CD4-positive, alpha-beta T cell (primary cell): ENCODE results near the gene ELSPBP1. TPM values are rescaled to one million over a fixed set of nuclear protein-coding genes. Genes with fewer than 3 reads are reported as not detected.

ENCODE experiments used
- ATAC-seq: fragments of 200-7000 bp; cut with Tn5 transposase; one replicate; pipeline ENCODE4 v1.10.0; 2022; ENCODE audit warnings: mild to moderate bottlenecking; ENCODE audit not compliant: poor library complexity
- CTCF ChIA-PET: fragments of 350-600 bp; sonication (Branson Sonifier 250); formaldehyde crosslinking; loops from one replicate; lab custom pipeline; 2021; ENCODE audit warnings: antibody characterized with exemption, inconsistent platforms; lab: Charles Lee
- POLR2A ChIA-PET: fragments of 350-600 bp; sonication (Branson Sonifier 250); formaldehyde crosslinking; loops from one replicate; lab custom pipeline; 2021; ENCODE audit warnings: antibody characterized with exemption, inconsistent platforms; lab: Charles Lee
- DNase-seq, 14 experiments: peaks; one replicate each; pipeline ENCODE4 v3.0.0-alpha.2; 2013 to 2020; ENCODE audit warnings: mixed read lengths in 2 of 14
- H3K27ac ChIP-seq, 2 donors: one replicate each; pipeline versions ENCODE4 v1.5.1 to v1.7.0; 2013; ENCODE audit warnings: low read length in 2 of 2, low read depth in 1 of 2, mild to moderate bottlenecking in 1 of 2
- H3K27me3 ChIP-seq, 2 experiments: 1 replicate in 1 of 2; 2 replicates in 1 of 2; pipeline versions ENCODE4 v1.6.1 to v1.7.0; 2013; ENCODE audit warnings: low read length in 2 of 2, control low read depth in 1 of 2, mild to moderate bottlenecking in 1 of 2, moderate library complexity in 1 of 2; ENCODE audit not compliant: insufficient read depth in 2 of 2, control insufficient read depth in 1 of 2
- H3K36me3 ChIP-seq: one replicate; pipeline ENCODE4 v1.6.1; 2013; ENCODE audit warnings: low read length, control low read depth; ENCODE audit not compliant: insufficient read depth
- H3K4me1 ChIP-seq: one replicate; pipeline ENCODE4 v1.6.1; 2013; ENCODE audit warnings: low read length, control low read depth; ENCODE audit not compliant: insufficient read depth
- H3K4me3 ChIP-seq: one replicate; pipeline ENCODE4 v1.5.1; 2013; ENCODE audit warnings: mild to moderate bottlenecking, low read length, moderate library complexity
- H3K9me3 ChIP-seq, 2 experiments: 1 replicate in 1 of 2; 2 replicates in 1 of 2; pipeline versions ENCODE4 v1.6.1 to v1.7.0; 2013; ENCODE audit warnings: low read length in 2 of 2, mild to moderate bottlenecking in 2 of 2, control low read depth in 1 of 2, moderate library complexity in 1 of 2; ENCODE audit not compliant: control insufficient read depth in 1 of 2, insufficient read depth in 1 of 2
- H3K27ac Mint-ChIP-seq: one replicate; pipeline ENCODE4 v1.8.0; 2020; ENCODE audit warnings: mixed read lengths
- H3K27me3 Mint-ChIP-seq: one replicate; pipeline ENCODE4 v1.8.0; 2021; ENCODE audit warnings: mixed read lengths
- H3K36me3 Mint-ChIP-seq: one replicate; pipeline ENCODE4 v1.8.0; 2021; ENCODE audit warnings: low read depth, mixed read lengths
- H3K4me1 Mint-ChIP-seq: one replicate; pipeline ENCODE4 v1.8.0; 2021; ENCODE audit warnings: low read depth, mixed read lengths
- H3K4me3 Mint-ChIP-seq: one replicate; pipeline ENCODE4 v1.8.0; 2020; ENCODE audit warnings: mild to moderate bottlenecking, mixed read lengths
- H3K9me3 Mint-ChIP-seq: one replicate; pipeline ENCODE4 v1.8.0; 2020; ENCODE audit warnings: mixed read lengths
- intact Hi-C, 2 experiments: fragments of 100-400 bp; cut with DNase I in 1 of 2; cut with micrococcal nuclease in 1 of 2; formaldehyde crosslinking; loops; one replicate each; pipeline versions ENCODE4 v1.15.1 to v1.9.0; 2023 to 2025; cut with DNase I, micrococcal nuclease
- total RNA-seq, 174 experiments: library from RNA in 2 of 174; stranded (reverse) in 2 of 174; gene quantifications; one replicate each; pipeline ENCODE4 v1.2.3 and lab custom pipeline; 2021 to 2026
- TF ChIP-seq, protein P1 (sequence below): fragments of 200-600 bp; IDR thresholded peaks from one replicate; pipeline ENCODE4 v1.8.0; 2022; ENCODE audit warnings: antibody characterized with exemption, mild to moderate bottlenecking

Gene ELSPBP1
- total RNA-seq, 2 experiments from 2014 or later, result not detected

DNA sequence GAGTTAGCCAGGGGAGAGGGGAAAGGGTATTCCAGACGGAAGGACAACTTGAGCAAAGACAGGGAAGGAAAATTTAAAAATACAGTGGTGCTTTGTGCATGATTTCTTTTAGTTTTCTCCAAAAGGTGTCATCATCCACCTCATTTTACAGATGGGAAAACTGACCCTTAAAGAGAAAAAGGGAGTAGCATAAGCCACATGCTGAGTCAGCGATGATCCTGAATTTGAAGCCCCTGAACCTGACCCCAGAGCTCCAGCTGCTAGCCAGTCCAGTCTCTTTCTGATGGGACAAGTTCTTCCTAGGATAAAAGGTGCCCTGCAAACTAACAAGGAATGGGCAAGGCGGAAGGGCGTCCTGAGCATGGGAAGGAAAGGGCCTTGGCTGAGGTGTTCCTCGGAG is 39.2 kb downstream of the ELSPBP1 start:
- Histone ChIP-seq H3K4me3 (no peak overlapping the region), H3K4me1 (no peaks in the 10 kb centered on the region), H3K27ac (no peak overlapping the region), H3K36me3 (no peaks in the 10 kb centered on the region), H3K9me3 (peaks cover 13 to 15% of the 10 kb centered on the region in 2 experiments), H3K27me3 (peaks cover 4 to 25% of the 10 kb centered on the region in 2 experiments)
- no peaks in the 10 kb centered on the region for H3K4me1 Mint-ChIP-seq
- H3K4me3 Mint-ChIP-seq, result no peak overlapping the region
- intact Hi-C loops, result no loop called here
- ChIA-PET CTCF (no interaction called here), POLR2A (no interaction called here)
- ATAC-seq, result no peak
- no peak for DNase-seq
- no peaks in the 10 kb centered on the region for H3K36me3 Mint-ChIP-seq
- peaks cover 11% of the 10 kb centered on the region for H3K9me3 Mint-ChIP-seq
- TF ChIP-seq, protein P1, sequence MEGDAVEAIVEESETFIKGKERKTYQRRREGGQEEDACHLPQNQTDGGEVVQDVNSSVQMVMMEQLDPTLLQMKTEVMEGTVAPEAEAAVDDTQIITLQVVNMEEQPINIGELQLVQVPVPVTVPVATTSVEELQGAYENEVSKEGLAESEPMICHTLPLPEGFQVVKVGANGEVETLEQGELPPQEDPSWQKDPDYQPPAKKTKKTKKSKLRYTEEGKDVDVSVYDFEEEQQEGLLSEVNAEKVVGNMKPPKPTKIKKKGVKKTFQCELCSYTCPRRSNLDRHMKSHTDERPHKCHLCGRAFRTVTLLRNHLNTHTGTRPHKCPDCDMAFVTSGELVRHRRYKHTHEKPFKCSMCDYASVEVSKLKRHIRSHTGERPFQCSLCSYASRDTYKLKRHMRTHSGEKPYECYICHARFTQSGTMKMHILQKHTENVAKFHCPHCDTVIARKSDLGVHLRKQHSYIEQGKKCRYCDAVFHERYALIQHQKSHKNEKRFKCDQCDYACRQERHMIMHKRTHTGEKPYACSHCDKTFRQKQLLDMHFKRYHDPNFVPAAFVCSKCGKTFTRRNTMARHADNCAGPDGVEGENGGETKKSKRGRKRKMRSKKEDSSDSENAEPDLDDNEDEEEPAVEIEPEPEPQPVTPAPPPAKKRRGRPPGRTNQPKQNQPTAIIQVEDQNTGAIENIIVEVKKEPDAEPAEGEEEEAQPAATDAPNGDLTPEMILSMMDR, result no peak
- peaks cover 51% of the 10 kb centered on the region for H3K27me3 Mint-ChIP-seq
- no peak overlapping the region for H3K27ac Mint-ChIP-seq

DNA sequence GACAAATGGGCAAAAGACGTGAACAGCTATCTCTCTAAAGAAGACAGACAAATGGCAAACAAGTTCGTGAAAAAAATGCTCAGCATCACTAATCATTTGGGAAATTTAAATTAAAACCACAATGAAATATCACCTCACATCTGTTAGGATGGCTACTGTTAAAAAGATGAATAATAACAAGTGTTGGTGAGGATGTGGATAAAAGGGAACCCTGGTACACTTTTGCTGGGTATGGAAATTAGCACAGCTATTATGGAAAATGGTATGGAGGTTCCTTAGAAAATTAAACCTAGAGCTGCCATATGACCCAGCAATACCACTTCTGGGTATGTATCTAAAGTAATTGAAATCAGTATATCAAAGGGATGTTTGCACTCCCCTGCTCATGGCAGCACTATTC is 42.3 kb downstream of the ELSPBP1 start:
- Histone ChIP-seq H3K36me3 (no peaks in the 10 kb centered on the region), H3K4me3 (no peak overlapping the region), H3K27ac (no peak overlapping the region), H3K9me3 (peaks cover 14 to 15% of the 10 kb centered on the region in 2 experiments), H3K4me1 (no peaks in the 10 kb centered on the region), H3K27me3 (peaks cover under 1 to 13% of the 10 kb centered on the region in 2 experiments)
- TF ChIP-seq, protein P1, result no peak
- ATAC-seq, result no peak
- intact Hi-C loops, result no loop called here
- ChIA-PET POLR2A (no interaction called here), CTCF (no interaction called here)
- no peaks in the 10 kb centered on the region for H3K36me3 Mint-ChIP-seq
- no peak overlapping the region for H3K4me3 Mint-ChIP-seq
- no peak for DNase-seq
- H3K9me3 Mint-ChIP-seq, result peaks cover 13% of the 10 kb centered on the region
- H3K4me1 Mint-ChIP-seq, result no peaks in the 10 kb centered on the region
- H3K27ac Mint-ChIP-seq, result no peak overlapping the region
- peaks cover 65% of the 10 kb centered on the region for H3K27me3 Mint-ChIP-seq

DNA sequence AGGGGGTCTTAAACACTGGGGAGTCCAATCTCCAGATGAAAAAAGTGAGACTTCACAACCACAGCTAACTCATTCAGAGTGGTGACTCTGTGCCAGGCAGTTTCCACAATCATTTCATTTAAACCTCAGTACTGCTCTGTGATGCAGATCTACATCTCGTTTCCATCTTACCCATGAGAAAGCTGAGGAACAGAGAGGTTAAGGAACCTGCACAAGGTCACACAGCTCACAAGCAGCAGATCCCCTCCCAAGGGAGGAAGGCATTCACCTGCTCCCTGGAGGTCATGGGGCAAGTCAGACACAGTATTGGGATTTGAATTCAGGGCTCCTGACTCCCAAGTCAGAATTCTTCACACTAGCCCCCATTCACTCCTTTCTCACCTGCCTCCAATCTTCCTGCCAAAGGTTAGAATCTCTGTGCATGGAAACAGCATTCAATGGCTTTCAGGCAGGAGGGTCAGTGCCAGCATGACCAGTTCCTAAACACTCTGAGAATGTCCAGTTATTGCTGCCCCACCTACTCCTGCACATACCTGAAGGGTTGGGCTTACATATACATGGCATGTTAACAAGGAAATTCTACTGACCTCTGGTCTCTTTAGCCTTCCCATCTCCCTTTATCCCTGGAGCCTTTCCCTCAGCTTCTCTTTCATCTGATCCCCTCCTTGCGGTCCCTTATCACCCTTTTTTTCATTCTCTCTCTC is 47.6 kb downstream of the ELSPBP1 start:
- peaks cover 54% of the 10 kb centered on the region for H3K27me3 Mint-ChIP-seq
- no peaks in the 10 kb centered on the region for H3K4me1 Mint-ChIP-seq
- Histone ChIP-seq H3K4me1 (no peaks in the 10 kb centered on the region), H3K4me3 (no peak overlapping the region), H3K9me3 (peaks cover 7 to 18% of the 10 kb centered on the region in 2 experiments), H3K36me3 (no peaks in the 10 kb centered on the region), H3K27ac (no peak overlapping the region), H3K27me3 (peaks cover 5 to 10% of the 10 kb centered on the region in 2 experiments)
- no peak overlapping the region for H3K27ac Mint-ChIP-seq
- TF ChIP-seq, protein P1, result no peak
- POLR2A ChIA-PET, result no interaction called here
- DNase-seq (no peak), ATAC-seq (no peak)
- no peak overlapping the region for H3K4me3 Mint-ChIP-seq
- no peaks in the 10 kb centered on the region for H3K36me3 Mint-ChIP-seq
- peaks cover 2% of the 10 kb centered on the region for H3K9me3 Mint-ChIP-seq
- CTCF ChIA-PET, result no interaction called here
- intact Hi-C loops, result no loop called here
